NCI-H2196 treated with DMSO at 0.1 percent for 48 hours (cell line): ENCODE data around the gene MYLK.

ENCODE experiments used
- DNase-seq: peaks from one replicate; lab custom pipeline; 2025; ENCODE audit not compliant: unreplicated experiment; lab: John Stamatoyannopoulos, UW

The MYLK gene

GRCh38 chr3:123878807-123879206 is 5.3 kb downstream of the MYLK start:
- DNase-seq = no peak

- DNase-seq = no peak
These were observed 6.2 kb downstream of the MYLK start for GRCh38 chr3:123877965-123878364.

DNA sequence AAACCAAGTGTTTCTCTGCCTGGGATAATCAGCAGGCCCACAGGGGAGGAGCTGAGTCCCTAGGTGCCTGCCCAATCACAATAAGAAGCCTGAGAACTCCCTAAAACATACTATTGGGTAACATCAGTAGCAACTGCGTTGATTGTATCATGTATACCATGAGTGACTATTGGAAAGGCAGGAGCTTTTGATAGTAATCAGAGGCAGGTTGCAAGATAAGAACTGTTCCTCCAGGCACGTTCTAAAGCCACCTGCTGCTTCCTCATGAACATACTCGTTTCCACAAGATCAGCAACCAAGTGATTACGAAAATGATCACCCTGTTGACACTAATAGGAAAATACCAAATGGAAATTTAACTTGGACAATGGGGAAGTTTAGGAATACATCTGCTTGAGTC is 6.7 kb downstream of the MYLK start:
- no peak for DNase-seq

DNA sequence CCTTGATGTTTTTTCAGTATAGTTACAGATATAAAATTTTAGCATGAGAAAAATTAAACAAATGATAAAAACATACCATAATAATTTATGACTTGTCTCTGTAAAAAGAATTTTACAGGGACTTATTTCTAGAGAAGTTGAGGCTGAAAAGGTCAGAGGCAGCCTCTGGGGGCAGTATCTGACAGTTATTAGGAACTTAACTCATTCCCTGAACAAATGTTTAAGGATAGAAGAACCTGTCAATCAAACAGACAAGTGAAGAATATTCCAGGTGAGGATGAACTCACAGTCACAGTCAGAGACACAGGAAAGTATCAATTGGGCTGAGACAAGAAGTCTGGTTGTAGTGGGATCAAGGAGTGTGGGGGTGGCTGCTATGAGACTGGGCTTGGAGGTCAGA is 7.3 kb downstream of the MYLK start:
- no peak for DNase-seq

GRCh38 chr3:123872621-123873020 is 11.5 kb downstream of the MYLK start:
- DNase-seq = no peak

- DNase-seq = peak; percentile 15
These were observed 12.2 kb downstream of the MYLK start for GRCh38 chr3:123871946-123872345.

DNA sequence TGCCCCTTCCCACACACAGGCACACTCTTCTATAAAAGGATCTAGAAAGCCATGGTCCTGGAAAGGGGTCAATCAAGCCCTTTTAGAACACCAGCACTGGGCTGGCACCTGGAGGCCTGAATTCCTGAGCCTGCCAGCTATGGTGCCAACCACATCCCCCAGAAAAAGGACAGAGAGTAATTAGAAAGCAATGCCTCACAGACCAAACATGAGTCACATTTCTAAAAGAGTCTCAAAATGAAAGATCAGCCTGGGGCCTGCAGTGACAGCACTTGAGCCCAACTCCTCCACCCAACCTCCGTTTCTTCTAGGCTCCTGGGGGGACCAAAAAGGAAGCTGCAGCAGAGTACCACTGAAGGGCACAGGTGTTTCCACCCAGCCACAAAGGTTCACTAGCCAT is 14.1 kb downstream of the MYLK start:
- DNase-seq = no peak

- DNase-seq = no peak
These were observed 15.0 kb downstream of the MYLK start for GRCh38 chr3:123869165-123869564.

DNA sequence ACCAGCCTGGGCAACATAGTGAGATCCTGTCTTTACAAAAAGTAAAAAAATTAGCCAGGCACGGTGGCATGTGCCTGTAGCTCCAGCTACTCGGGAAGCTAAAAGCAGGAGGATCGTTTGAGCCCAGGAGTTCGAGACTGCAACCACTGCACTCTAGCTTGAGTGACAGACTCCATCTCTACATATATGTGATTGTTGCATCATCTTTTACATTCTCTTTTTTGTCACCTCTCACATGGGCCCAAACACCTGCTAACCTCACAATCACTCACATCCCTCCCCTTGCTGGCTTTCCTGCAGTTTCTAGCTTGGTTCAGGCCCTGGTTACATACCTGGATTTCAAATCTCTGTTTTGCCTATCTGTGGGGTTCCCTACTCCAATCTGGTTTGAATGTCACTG is 19.4 kb downstream of the MYLK start:
- DNase-seq = no peak

DNA sequence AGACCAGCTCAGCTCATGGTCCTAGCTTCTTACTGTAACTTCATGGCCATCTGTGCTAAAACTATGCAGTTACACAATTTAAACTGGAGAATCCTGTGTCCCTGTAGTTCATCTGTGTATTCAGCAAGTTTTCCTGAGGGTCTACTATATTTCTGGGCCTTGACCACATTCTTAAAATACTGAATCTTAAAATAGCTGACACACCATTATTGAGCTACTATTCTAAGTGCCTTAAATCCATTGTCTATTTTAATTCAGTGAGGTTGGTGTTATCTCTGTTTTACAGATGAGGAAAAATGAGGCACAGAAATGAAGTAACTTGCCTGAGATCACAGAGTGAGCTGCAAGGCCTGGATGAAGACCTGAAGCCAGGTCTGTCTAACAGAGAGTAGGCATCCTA is 22.0 kb downstream of the MYLK start:
- DNase-seq = no peak

- DNase-seq = no peak
These were observed 22.9 kb downstream of the MYLK start for GRCh38 chr3:123861081-123861836.

- no peak for DNase-seq
These were observed 25.0 kb downstream of the MYLK start for GRCh38 chr3:123859177-123859576.

DNA sequence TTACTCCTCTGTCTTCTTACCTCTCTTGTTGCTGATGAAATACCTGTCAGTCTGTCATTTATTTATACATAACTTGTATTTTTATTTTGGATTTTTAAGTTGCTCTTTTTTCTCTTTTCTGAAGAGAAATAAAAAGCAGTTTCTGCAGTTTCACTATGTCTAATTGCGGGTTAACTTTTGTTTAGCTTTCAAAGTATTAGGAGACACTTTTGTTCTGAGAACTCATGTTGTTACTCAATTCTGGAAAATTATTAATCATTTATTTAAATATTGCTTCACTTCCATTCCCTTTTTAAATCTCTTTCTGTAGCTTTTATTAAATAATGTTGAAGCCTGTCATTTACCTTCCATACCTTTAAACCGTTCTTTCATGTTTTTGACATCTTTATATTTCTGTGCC is 29.2 kb downstream of the MYLK start:
- no peak for DNase-seq

- DNase-seq = no peak
These were observed 30.3 kb downstream of the MYLK start for GRCh38 chr3:123853686-123854372.

DNA sequence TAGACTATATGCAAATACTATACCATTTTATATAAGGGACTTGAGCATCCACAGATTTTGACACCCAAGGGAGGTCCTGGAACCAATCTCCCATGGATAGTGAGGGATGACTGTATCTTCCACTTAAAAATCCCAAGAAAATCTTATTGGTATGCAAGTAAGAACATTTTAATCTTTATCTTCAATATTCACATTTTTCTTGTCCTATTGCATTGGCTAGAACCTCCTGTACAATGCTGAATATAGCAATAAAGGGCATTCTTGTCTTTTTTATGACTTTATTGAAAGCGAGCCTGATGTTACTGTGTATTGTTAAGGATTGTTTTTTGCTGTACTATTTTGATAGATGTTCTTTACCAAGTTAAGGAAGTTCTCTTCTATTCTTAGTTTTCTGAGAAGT is 36.9 kb downstream of the MYLK start:
- no peak for DNase-seq

DNA sequence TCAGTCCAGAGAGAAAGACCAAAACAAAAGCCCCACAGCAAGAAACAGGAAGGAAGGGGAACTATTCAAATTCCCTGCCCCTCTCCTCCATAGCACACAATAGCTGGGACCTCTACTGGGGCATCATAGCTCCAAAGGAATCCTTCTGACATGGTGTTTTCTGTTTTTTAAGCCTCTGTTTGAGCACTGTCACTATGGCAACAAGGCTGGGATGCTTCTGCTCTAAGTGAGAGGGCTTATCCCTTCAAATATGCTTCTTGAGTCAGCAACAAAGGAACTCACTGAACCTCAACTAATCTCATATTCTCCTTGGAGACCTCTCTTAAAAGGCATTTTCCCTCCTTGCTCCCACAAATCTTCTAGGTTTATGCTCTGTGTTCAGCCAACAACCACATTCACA is 40.5 kb downstream of the MYLK start:
- DNase-seq = no peak

DNA sequence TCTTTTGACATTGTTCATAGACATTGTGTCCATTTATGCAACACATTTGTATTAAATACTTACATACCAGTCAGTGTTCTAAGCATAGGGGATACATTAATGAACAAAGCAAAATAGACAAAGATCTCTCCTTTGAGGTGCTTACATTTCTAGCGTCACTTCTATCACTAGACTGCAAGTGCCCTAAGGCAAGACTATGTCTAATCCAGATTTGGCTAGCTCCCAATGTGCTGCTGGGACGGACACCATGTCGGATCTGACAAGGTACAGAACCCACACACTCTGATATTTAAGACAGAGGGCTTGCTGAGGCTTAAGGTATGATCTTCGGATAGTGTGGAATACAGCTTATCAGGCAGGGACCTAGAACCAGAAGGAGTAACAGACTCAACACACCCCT is 41.4 kb downstream of the MYLK start:
- DNase-seq = no peak

- no peak for DNase-seq
These were observed 42.5 kb downstream of the MYLK start for GRCh38 chr3:123841476-123842238.

DNA sequence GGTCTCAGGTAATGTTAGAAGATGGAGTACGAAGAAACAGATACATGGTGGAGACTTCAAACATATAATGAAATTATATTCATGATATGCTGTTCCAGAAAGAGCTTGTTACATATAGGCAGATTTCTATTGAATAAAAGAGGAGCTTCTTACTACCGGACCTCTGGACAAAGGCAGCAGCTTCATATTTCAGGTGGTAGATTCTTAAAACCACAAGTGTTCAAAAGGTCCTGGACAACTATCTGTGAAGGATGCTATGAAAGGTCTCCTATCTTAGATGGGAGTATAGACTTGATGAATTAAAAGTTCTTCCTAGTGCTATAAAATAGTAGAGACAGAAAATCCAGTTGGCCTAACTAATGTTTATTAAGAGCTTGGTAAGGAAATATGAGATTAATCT is 43.2 kb downstream of the MYLK start:
- DNase-seq = no peak

- no peak for DNase-seq
These were observed 46.3 kb downstream of the MYLK start for GRCh38 chr3:123837858-123838257.

DNA sequence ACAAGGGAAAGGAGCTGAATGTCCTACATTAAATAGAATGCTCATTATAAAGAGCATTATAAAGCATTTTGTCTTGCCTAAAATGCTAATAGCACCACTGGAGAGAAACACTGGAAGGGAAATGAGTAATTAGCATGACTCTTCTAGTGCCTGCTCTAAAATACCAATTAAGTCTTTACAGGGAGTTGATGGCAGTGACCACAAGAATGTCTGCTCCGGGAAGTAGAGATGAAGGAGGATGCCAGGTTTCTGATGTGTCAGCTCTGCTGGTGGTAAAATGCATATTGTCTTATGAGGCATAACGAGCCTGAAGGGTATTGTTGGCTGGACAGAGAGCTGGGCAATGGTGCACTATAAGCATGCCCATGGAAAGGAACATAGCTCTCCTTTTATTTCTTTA is 49.5 kb downstream of the MYLK start:
- no peak for DNase-seq

GRCh38 chr3:123833398-123833785 is 50.7 kb downstream of the MYLK start:
- DNase-seq = no peak
